ENCODE data around the gene KCNA3.
A peak's percentile ranks its signal among the peaks of the same experiment; 100 is the strongest.

The KCNA3 gene

DNA sequence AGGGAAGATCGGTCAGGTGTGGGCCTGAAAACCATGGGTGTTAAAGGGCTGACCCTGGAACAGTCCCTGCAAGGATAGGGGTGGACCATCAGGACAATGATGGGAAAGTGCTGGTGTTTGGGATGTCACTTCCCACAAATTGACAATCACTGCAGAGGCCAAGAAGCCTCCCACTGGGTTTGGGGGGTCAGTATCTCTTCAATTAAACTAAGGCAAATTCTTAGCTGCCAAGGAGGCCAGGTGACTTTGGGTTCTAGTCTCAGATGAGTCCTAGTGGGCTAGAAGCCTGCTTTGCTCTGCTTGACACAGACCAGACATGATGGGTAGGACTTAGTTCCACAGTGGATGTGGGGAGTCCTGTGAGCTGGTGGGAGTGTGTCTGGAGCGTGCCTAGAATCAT is 39.3 kb downstream of the KCNA3 start:
- H3K4me3 ChIP-seq (ENCODE audit: low read depth, low read length): no peak overlapping the region
- TF ChIP-seq, protein P1, sequence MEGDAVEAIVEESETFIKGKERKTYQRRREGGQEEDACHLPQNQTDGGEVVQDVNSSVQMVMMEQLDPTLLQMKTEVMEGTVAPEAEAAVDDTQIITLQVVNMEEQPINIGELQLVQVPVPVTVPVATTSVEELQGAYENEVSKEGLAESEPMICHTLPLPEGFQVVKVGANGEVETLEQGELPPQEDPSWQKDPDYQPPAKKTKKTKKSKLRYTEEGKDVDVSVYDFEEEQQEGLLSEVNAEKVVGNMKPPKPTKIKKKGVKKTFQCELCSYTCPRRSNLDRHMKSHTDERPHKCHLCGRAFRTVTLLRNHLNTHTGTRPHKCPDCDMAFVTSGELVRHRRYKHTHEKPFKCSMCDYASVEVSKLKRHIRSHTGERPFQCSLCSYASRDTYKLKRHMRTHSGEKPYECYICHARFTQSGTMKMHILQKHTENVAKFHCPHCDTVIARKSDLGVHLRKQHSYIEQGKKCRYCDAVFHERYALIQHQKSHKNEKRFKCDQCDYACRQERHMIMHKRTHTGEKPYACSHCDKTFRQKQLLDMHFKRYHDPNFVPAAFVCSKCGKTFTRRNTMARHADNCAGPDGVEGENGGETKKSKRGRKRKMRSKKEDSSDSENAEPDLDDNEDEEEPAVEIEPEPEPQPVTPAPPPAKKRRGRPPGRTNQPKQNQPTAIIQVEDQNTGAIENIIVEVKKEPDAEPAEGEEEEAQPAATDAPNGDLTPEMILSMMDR (IDR thresholded peaks at IDR 0.05; ENCODE audit: borderline replicate concordance, insufficient read depth, low read depth, low read length): no peak

DNA sequence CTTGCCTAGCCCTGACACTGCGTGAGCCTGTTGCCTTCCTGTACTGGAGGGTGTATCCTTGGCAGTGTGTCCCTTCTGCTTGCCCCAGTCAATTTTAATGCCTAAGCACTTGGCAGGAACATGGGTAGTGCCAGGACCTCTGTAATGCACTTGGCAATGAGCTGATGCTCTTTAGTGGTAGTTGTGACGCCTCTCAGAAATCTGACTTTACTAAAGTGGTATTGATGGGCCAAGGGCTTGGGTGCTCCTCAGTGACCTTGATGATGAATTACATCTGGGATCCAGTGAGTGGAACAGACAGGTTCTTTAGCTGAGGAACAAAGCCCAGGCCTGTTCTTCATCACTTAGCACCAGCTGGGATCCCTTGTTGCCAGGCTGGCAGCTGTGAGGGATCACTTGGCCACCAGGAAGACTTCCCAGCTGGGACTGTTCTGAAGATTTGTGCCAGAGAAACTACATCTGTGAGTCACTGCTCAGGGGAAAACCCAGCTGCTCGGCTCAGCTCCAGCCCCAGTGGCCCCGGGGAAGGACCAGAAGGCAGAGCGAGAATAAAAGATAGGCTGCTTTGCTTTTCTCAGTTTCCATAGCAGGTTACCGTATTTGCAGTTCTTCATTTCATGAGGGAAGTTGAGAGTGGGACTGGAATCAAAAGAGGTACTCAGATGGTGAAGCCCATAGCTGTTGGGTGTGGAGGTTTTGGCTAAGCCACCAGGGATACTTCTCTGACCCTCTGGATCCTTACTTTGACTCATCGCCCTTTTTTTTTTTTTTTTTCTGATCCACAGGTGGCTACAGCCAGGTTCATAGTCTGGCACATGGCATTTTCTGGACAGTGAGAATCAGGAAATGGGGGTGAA is 40.1 kb downstream of the KCNA3 start:
- H3K4me3 ChIP-seq (ENCODE audit: low read depth, low read length): no peak overlapping the region
- TF ChIP-seq, protein P1 (IDR thresholded peaks at IDR 0.05; ENCODE audit: borderline replicate concordance, insufficient read depth, low read depth, low read length): no peak

DNA sequence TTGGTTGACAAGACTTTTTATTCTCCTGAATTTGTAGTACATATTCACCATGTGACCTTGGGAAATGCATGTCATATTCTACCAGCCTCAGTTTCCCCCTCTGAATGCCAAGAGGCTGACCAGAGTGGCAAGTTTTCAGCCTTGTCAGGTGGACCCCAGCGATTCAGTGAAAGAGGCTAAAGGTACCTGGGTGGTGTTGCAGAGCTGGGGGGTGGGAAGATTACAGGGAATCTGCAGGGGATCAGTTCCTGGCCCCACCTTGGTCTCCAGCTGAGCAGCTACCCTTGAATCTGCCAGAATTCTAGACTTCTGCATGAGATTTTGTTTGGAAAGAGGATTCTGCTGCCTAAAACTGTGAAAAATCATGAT is 40.7 kb downstream of the KCNA3 start:
- no peak overlapping the region for H3K4me3 ChIP-seq (ENCODE audit: low read depth, low read length)
- TF ChIP-seq, protein P1 (IDR thresholded peaks at IDR 0.05; ENCODE audit: borderline replicate concordance, insufficient read depth, low read depth, low read length): no peak

DNA sequence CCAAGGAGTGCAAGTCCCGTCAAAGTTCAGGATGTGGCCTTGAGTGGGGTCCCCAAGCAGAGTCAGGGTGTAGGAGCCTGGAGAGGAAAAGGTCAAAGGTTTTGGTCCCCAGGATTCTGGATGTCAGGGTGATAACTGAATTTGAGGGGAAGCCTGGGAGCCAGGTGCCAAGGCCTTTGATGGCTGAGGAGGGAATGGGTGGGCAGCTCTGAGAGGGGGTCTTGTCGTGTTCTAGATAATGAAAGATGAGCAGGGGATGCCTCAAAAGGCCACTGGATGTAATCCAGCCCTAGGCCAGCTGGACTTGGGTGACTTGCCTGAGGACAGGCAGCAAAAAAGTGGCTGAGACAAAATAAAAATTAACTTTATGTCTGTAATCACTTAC is 41.1 kb downstream of the KCNA3 start:
- TF ChIP-seq, protein P1 (IDR thresholded peaks at IDR 0.05; ENCODE audit: borderline replicate concordance, insufficient read depth, low read depth, low read length): no peak
- H3K4me3 ChIP-seq (ENCODE audit: low read depth, low read length): no peak overlapping the region

DNA sequence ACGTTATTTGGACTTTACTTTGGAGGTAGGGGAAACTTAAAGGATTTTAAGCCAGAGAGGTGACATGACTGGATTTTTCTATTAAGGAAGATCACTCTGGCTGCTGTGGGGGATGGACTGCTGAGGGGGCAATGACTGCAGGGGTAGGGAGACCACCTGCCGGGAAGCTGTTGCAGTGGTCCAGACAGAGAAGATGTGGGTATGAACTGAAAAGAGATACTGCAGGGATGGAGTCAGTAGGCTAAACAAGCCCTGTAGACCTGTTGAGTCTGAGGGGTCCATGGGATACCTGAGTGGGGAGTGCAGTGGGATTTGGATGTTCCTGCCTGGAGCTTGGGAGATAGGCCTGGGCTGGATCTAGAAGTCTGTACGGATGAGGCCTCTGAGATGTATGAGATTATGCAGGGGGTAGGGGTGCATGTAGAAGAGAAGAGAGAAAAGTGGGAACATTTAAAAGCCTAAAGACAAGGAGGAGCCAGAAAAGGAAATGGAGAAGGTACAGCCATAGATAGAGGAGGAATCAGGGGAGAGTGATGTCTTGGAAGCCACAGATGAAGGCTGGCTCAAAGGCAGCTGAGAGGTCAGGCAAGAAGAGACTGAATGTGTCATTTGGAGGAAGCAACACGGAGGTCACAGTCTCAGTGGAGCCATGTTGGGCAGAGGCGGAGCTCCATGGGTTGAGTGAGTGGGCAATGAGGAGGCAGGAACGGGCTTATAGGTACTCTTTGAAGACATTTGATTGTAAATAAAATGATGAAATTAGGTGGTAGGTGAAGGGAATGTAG is 42.7 kb downstream of the KCNA3 start:
- no peak overlapping the region for H3K4me3 ChIP-seq (ENCODE audit: low read depth, low read length)
- TF ChIP-seq, protein P1 (IDR thresholded peaks at IDR 0.05; ENCODE audit: borderline replicate concordance, insufficient read depth, low read depth, low read length): no peak

DNA sequence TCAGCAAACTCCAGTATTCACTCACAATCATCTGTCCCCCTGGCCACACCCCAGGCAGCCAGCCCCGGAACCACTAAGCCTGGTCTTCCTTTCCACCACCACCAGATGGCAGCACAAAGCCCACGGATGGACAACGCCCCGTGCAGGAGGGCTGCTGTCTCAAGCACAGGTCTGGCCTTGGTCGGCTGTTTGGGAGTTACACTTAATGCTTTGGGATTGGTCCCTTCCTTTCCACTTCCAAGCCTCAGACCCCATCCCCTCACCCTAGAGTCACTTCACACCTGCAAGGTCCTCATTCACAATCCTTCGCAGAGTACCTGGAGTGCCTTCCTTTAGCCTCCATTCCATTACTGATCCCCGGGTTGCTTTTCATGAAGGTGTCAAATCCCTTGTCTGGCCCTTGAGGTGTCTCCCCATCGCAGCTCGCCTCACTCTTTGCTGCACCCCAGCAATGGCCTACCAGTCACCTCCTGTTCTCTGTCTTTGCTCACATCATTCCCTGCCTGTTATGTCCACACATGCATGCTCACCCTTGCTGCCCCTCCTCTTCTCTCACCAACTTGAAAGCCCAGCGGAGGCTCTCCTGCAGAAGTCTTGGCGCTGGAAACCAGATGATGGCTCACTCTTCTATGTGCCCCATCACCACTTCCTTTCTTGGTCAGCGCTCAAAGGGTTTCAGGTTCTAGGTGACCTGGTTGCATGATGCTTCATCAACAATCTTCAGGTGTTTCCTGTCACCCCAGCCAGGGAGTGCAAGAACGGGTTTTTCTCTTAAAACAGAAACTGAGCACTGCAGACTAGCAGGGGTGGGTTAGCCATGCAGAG is 43.7 kb downstream of the KCNA3 start:
- peak overlapping the region; percentile 28 for H3K4me3 ChIP-seq (ENCODE audit: low read depth, low read length)
- TF ChIP-seq, protein P1 (IDR thresholded peaks at IDR 0.05; ENCODE audit: borderline replicate concordance, insufficient read depth, low read depth, low read length): peak; percentile 83

All from GM12875 (cell line).